GM12878 (cell line): ENCODE measurements around the gene REEP1. TPM values are rescaled to one million over a fixed set of nuclear protein-coding genes. Genes with fewer than 3 reads are reported as not detected.

Experiments used
- ATAC-seq: fragments of 200-7000 bp; cut with Tn5 transposase; 3 replicates; pipeline ENCODE4 v1.9.1; 2020; ENCODE audit warnings: mild to moderate bottlenecking, moderate library complexity
- BruUV-seq: library from RNA; stranded (reverse); fragments of 400-500 nt; replicated peaks from 2 replicates; lab custom pipeline; 2021; lab: Mats Ljungman, UMichigan
- CTCF ChIA-PET: fragments of 300-600 bp; sonication (Branson Sonifier 250); formaldehyde crosslinking; extraction: SDS; loops from one replicate; lab custom pipeline; 2021; ENCODE audit warnings: inconsistent platforms; lab: Yijun Ruan, JAX
- POLR2A ChIA-PET: fragments of 350-600 bp; formaldehyde crosslinking; extraction: SDS; loops from one replicate; lab custom pipeline; 2021; ENCODE audit warnings: inconsistent platforms; lab: Charles Lee
- RAD21 ChIA-PET: fragments of 300-600 bp; sonication (Branson Sonifier 250); formaldehyde crosslinking; loops from one replicate; lab custom pipeline; 2023; ENCODE audit warnings: antibody characterized with exemption; ENCODE audit not compliant: unreplicated experiment; lab: Charles Lee
- SMC1A ChIA-PET: fragments of 300-600 bp; sonication (Branson Sonifier 250); formaldehyde crosslinking; loops from one replicate; lab custom pipeline; 2023; ENCODE audit not compliant: unreplicated experiment, uncharacterized antibody; lab: Charles Lee
- DNase-seq: peaks from one replicate; pipeline ENCODE4 v3.0.0-alpha.2; 2011; ENCODE audit warnings: low read depth, low spot score
- FAIRE-seq: peaks from 3 replicates; lab custom pipeline; 2011; peaks lifted over from hg19 to GRCh38; lab: Jason Lieb, UNC
- H2AFZ ChIP-seq: 2 replicates; pipeline ENCODE4 v1.6.0; 2011; ENCODE audit warnings: low read depth, low read length, control low read depth; ENCODE audit not compliant: control insufficient read depth
- H3K27ac ChIP-seq: 2 replicates; pipeline ENCODE4 v1.5.1; 2011; ENCODE audit warnings: control low read depth; ENCODE audit not compliant: control insufficient read depth, insufficient read depth
- H3K27me3 ChIP-seq, 2 experiments: replicated peaks in 1 of 2; 2 replicates each; pipeline versions ENCODE4 v1.6.0 to v1.6.1; 2011; ENCODE audit warnings: low read length in 1 of 2; ENCODE audit not compliant: control insufficient read depth in 2 of 2, insufficient read depth in 2 of 2
- H3K36me3 ChIP-seq, 2 experiments: 2 replicates each; pipeline ENCODE4 v1.5.1; 2011; ENCODE audit warnings: low read length in 1 of 2; ENCODE audit not compliant: control insufficient read depth in 2 of 2, insufficient read depth in 2 of 2
- H3K4me1 ChIP-seq: 2 replicates; pipeline ENCODE4 v1.6.1; 2011; ENCODE audit warnings: mild to moderate bottlenecking, low read length, moderate library complexity, mixed read lengths; ENCODE audit not compliant: control insufficient read depth, insufficient read depth
- H3K4me2 ChIP-seq: 2 replicates; pipeline ENCODE4 v1.6.0; 2011; ENCODE audit warnings: control low read depth; ENCODE audit not compliant: control insufficient read depth, insufficient read depth
- H3K4me3 ChIP-seq: fragments of 200-600 bp; sonication (generic); 2 replicates; pipeline ENCODE4 v1.5.1; 2016
- H3K79me2 ChIP-seq: 2 replicates; pipeline ENCODE4 v1.6.0; 2011; ENCODE audit warnings: low read length; ENCODE audit not compliant: control insufficient read depth, insufficient read depth
- H3K9ac ChIP-seq: 2 replicates; pipeline ENCODE4 v1.8.0; 2011; ENCODE audit warnings: low read length, control low read depth, mixed read lengths; ENCODE audit not compliant: control insufficient read depth, insufficient read depth
- H3K9me3 ChIP-seq: replicated peaks from 3 replicates; pipeline ENCODE4 v1.5.1; 2011; ENCODE audit warnings: mild to moderate bottlenecking, low read length; ENCODE audit not compliant: control insufficient read depth, insufficient read depth
- H4K20me1 ChIP-seq: 2 replicates; pipeline ENCODE4 v1.6.0; 2011; ENCODE audit not compliant: control insufficient read depth, insufficient read depth
- ASH2L ChIP-seq: fragments of 300-600, 200-600 bp; sonication (generic); IDR thresholded peaks from 2 replicates; pipeline ENCODE4 v1.6.1; 2017; ENCODE audit warnings: low read depth, mild to moderate bottlenecking, borderline replicate concordance
- CREM ChIP-seq: IDR thresholded peaks from 2 replicates; pipeline ENCODE4 v1.6.1; 2014; ENCODE audit warnings: antibody characterized with exemption, low read depth
- EGR1 ChIP-seq, 2 experiments: IDR thresholded peaks; 1 replicate in 1 of 2; 2 replicates in 1 of 2; pipeline ENCODE4 v1.6.1; 2011 to 2012; ENCODE audit warnings: low read depth in 2 of 2, low read length in 2 of 2, borderline replicate concordance in 1 of 2, mild to moderate bottlenecking in 1 of 2, moderate library complexity in 1 of 2
- EP300 ChIP-seq, 2 experiments: fragments of 150-350 bp in 1 of 2; IDR thresholded peaks; 2 replicates each; pipeline ENCODE4 v1.6.1; 2011 to 2012; ENCODE audit warnings: low read depth in 2 of 2, low read length in 2 of 2, borderline replicate concordance in 1 of 2, improper control_type of control experiment in 1 of 2, inconsistent platforms in 1 of 2; ENCODE audit not compliant: control insufficient read depth in 1 of 2
- MXI1 ChIP-seq: fragments of 150-350 bp; IDR thresholded peaks from 2 replicates; pipeline ENCODE4 v1.6.1; 2011; ENCODE audit warnings: low read depth, mild to moderate bottlenecking, inconsistent platforms, low read length, improper control_type of control experiment
- MYC ChIP-seq: IDR thresholded peaks from 2 replicates; pipeline ENCODE4 v1.6.1; 2011; ENCODE audit warnings: mild to moderate bottlenecking, low read length, moderate library complexity, inconsistent platforms; ENCODE audit not compliant: insufficient read depth, insufficient replicate concordance, insufficient read length, severe bottlenecking
- SIX5 ChIP-seq: IDR thresholded peaks from 2 replicates; pipeline ENCODE4 v1.6.1; 2011; ENCODE audit warnings: mild to moderate bottlenecking, low read depth, low read length, moderate library complexity; ENCODE audit not compliant: severe bottlenecking
- ZNF217 ChIP-seq: fragments of 450-650 bp; IDR thresholded peaks from 2 replicates; pipeline ENCODE4 v1.6.1; 2017; ENCODE audit warnings: antibody characterized with exemption, mild to moderate bottlenecking
- WGBS: methylation state at CpG from one replicate; pipeline ENCODE4 v1.1.6; 2016; ENCODE audit warnings: low lambda C conversion rate; ENCODE audit not compliant: insufficient replicate concordance, insufficient coverage; ENCODE audit errors: missing lambda C conversion rate; 5-methylcytosine and 5-hydroxymethylcytosine counted together
- in situ Hi-C: fragments of 300-500 bp; cut with MboI; formaldehyde crosslinking; loops from 9 replicates; pipeline ENCODE4 v1.14.3; 2018; ENCODE audit warnings: mixed read lengths
- intact Hi-C: fragments of 100-400 bp; cut with micrococcal nuclease; formaldehyde crosslinking; loops from one replicate; pipeline ENCODE4 v1.14.2; 2022; ENCODE audit not compliant: unreplicated experiment
- polyA plus RNA-seq, 11 experiments: library from polyadenylated mRNA; depleted of rRNA in 4 of 11; unstranded in 6 of 11; stranded (reverse) in 5 of 11; fragments of >200 nt; fragmentation: Nextera tagmentation in 4 of 11; fragmentation: Illumina TruSeq in 1 of 11; extraction: Ambion mirVana in 4 of 11; extraction: Trizol in 1 of 11; gene quantifications; 1 replicate in 1 of 11; 2 replicates in 10 of 11; pipeline versions ENCODE4 v1.2.1 to v1.2.3, GENCODE V29; 2011 to 2016; ENCODE audit warnings: inconsistent platforms in 2 of 11, missing spikeins in 2 of 11, low read depth in 1 of 11
- total RNA-seq, 4 experiments: library from RNA; depleted of rRNA in 3 of 4; stranded (reverse); fragments of >200 nt in 3 of 4; fragmentation: Illumina TruSeq in 1 of 4; extraction: Trizol in 1 of 4; gene quantifications; 2 replicates each; pipeline versions ENCODE4 v1.2.1 to v1.2.3, GENCODE V29; 2013 to 2021
- TF ChIP-seq, protein P1 (sequence below): IDR thresholded peaks from 2 replicates; pipeline ENCODE4 v1.6.1; 2012; ENCODE audit warnings: low read depth, low read length, improper control_type of control experiment
- TF ChIP-seq, protein P2 (sequence below): fragments of 150-350 bp; IDR thresholded peaks from 2 replicates; pipeline ENCODE4 v1.6.1; 2016; ENCODE audit warnings: low read depth, low read length
- TF ChIP-seq, protein P3 (sequence below): fragments of 450-650 bp; IDR thresholded peaks from 2 replicates; pipeline ENCODE4 v1.6.1; 2018; ENCODE audit warnings: borderline replicate concordance, mild to moderate bottlenecking; ENCODE audit not compliant: partially characterized antibody

Gene REEP1
- total and polyA plus RNA-seq, 10 of the 15 experiments (the other 5 are each of a cell fraction or from before 2014, with no cell fraction given) = 0.02 to 0.30 (median 0.09) TPM; not detected in 1

DNA sequence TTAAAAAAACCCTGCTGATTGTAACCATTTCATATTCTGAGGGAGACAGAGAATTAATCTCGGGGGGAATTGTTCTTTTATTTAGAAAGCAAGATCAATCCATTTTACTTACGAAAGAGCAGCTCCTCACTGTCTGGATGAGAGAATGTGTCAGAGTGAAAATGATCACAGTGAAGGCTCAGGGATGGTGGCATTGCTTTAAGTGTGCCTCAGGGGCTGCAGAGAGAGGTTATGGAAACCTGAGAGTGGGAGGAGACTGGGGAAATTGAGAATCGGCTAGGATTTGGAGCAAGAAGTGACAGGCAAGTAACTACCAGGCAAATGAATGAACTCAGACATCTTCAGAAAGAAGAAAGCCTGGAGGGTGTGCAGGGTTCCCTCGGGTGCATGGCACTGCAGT is 104.0 kb downstream of the REEP1 start:
- no TSS peak for BruUV-seq
- H3K36me3 ChIP-seq = no peaks in the 10 kb centered on the region
- intact Hi-C loops (no loop called here), in situ Hi-C loops (no loop called here)
- no peaks in the 10 kb centered on the region for H3K79me2 ChIP-seq
- ChIA-PET RAD21 (interaction anchor here (0.6 to 1.6 kb wide), 3 partner anchors 11 to 163 kb away, joined by 3 read pairs; no protein-coding TSS in a partner anchor), POLR2A (interaction anchor here (0.6 to 0.8 kb wide), 2 partner anchors 59 to 895 kb away, joined by 3 read pairs; no protein-coding TSS in a partner anchor), CTCF (interaction anchor here (0.6 to 0.8 kb wide), 2 partner anchors 12 to 39 kb away, joined by 3 read pairs; no protein-coding TSS in a partner anchor), SMC1A (interaction anchor here (1.0 kb wide), 2 partner anchors 62 to 132 kb away, joined by 3 read pairs; no protein-coding TSS in a partner anchor)
- no peak overlapping the region for H2AFZ ChIP-seq
- H3K27me3 ChIP-seq = no peaks in the 10 kb centered on the region
- DNase-seq (no peak), ATAC-seq (no peak), FAIRE-seq (no peak)
- no peak overlapping the region for H3K9ac ChIP-seq
- WGBS = 35% methylated on average over 4 of the region's 4 CpGs
- H3K4me3 ChIP-seq = no peak overlapping the region
- H3K4me2 ChIP-seq = no peak overlapping the region
- H3K27ac ChIP-seq = no peak overlapping the region
- no peaks in the 10 kb centered on the region for H3K9me3 ChIP-seq
- H4K20me1 ChIP-seq = no peaks in the 10 kb centered on the region
- TF ChIP-seq, protein P1, sequence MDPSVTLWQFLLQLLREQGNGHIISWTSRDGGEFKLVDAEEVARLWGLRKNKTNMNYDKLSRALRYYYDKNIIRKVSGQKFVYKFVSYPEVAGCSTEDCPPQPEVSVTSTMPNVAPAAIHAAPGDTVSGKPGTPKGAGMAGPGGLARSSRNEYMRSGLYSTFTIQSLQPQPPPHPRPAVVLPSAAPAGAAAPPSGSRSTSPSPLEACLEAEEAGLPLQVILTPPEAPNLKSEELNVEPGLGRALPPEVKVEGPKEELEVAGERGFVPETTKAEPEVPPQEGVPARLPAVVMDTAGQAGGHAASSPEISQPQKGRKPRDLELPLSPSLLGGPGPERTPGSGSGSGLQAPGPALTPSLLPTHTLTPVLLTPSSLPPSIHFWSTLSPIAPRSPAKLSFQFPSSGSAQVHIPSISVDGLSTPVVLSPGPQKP = no peak
- TF ChIP-seq SIX5 (no peak), EP300 (IDR thresholded peaks at IDR 0.05; ENCODE audit: borderline replicate concordance in 1 of 2, control insufficient read depth in 1 of 2, low read depth in 2 of 2, low read length in 2 of 2) (no peak), ASH2L (no peak), CREM (no peak), EGR1 (IDR thresholded peaks at IDR 0.05; ENCODE audit: borderline replicate concordance in 1 of 2, low read depth in 2 of 2, low read length in 2 of 2) (no peak), MYC (no peak), ZNF217 (no peak), MXI1 (no peak)
- TF ChIP-seq, protein P2, sequence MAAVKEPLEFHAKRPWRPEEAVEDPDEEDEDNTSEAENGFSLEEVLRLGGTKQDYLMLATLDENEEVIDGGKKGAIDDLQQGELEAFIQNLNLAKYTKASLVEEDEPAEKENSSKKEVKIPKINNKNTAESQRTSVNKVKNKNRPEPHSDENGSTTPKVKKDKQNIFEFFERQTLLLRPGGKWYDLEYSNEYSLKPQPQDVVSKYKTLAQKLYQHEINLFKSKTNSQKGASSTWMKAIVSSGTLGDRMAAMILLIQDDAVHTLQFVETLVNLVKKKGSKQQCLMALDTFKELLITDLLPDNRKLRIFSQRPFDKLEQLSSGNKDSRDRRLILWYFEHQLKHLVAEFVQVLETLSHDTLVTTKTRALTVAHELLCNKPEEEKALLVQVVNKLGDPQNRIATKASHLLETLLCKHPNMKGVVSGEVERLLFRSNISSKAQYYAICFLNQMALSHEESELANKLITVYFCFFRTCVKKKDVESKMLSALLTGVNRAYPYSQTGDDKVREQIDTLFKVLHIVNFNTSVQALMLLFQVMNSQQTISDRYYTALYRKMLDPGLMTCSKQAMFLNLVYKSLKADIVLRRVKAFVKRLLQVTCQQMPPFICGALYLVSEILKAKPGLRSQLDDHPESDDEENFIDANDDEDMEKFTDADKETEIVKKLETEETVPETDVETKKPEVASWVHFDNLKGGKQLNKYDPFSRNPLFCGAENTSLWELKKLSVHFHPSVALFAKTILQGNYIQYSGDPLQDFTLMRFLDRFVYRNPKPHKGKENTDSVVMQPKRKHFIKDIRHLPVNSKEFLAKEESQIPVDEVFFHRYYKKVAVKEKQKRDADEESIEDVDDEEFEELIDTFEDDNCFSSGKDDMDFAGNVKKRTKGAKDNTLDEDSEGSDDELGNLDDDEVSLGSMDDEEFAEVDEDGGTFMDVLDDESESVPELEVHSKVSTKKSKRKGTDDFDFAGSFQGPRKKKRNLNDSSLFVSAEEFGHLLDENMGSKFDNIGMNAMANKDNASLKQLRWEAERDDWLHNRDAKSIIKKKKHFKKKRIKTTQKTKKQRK = no peak
- TF ChIP-seq, protein P3, sequence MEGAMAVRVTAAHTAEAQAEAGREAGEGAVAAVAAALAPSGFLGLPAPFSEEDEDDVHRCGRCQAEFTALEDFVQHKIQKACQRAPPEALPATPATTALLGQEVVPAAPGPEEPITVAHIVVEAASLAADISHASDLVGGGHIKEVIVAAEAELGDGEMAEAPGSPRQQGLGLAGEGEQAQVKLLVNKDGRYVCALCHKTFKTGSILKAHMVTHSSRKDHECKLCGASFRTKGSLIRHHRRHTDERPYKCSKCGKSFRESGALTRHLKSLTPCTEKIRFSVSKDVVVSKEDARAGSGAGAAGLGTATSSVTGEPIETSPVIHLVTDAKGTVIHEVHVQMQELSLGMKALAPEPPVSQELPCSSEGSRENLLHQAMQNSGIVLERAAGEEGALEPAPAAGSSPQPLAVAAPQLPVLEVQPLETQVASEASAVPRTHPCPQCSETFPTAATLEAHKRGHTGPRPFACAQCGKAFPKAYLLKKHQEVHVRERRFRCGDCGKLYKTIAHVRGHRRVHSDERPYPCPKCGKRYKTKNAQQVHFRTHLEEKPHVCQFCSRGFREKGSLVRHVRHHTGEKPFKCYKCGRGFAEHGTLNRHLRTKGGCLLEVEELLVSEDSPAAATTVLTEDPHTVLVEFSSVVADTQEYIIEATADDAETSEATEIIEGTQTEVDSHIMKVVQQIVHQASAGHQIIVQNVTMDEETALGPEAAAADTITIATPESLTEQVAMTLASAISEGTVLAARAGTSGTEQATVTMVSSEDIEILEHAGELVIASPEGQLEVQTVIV = no peak
- peaks cover 18% of the 10 kb centered on the region for H3K4me1 ChIP-seq
